IMR-90 (cell line): ENCODE data around the gene CDK2AP2. TPM values are rescaled to one million over a fixed set of nuclear protein-coding genes. Genes with fewer than 3 reads are reported as not detected.
A peak's percentile ranks its signal among the peaks of the same experiment; 100 is the strongest.

ENCODE experiments used
- ATAC-seq: fragments of 200-7000 bp; cut with Tn5 transposase; 2 replicates; pipeline ENCODE4 v1.9.1; 2020; ENCODE audit warnings: low read depth, mild to moderate bottlenecking, moderate library complexity
- BruUV-seq: library from RNA; stranded (reverse); fragments of 400-500 nt; replicated peaks from 2 replicates; lab custom pipeline; 2021; lab: Mats Ljungman, UMichigan
- CTCF ChIA-PET: fragments of 300-600 bp; formaldehyde crosslinking; extraction: SDS; loops from one replicate; lab custom pipeline; 2021; ENCODE audit warnings: antibody characterized with exemption; lab: Yijun Ruan, JAX
- POLR2A ChIA-PET: fragments of 300-600 bp; sonication (Branson Sonifier 250); formaldehyde crosslinking; loops from one replicate; lab custom pipeline; 2022; ENCODE audit warnings: antibody characterized with exemption; ENCODE audit not compliant: unreplicated experiment; lab: Charles Lee
- DNase-seq: peaks from one replicate; pipeline ENCODE4 v3.0.0; 2013
- H2AFZ ChIP-seq: replicated peaks from 2 replicates; pipeline ENCODE3; 2013; ENCODE audit warnings: low read length, mild to moderate bottlenecking; ENCODE audit not compliant: poor library complexity
- H2AK5ac ChIP-seq: 2 replicates; pipeline ENCODE4 v1.6.1; 2013; ENCODE audit warnings: low read depth, low read length, inconsistent platforms
- H2AK9ac ChIP-seq: replicated peaks from 2 replicates; pipeline ENCODE3; 2013; ENCODE audit warnings: mild to moderate bottlenecking, low read depth, low read length, moderate library complexity; ENCODE audit not compliant: poor library complexity
- H2BK120ac ChIP-seq: 2 replicates; pipeline ENCODE4 v1.6.1; 2013; ENCODE audit warnings: low read depth, low read length, inconsistent platforms
- H2BK15ac ChIP-seq: 3 replicates; pipeline ENCODE4 v1.6.1; 2013; ENCODE audit warnings: low read depth, low read length, inconsistent platforms
- H2BK20ac ChIP-seq: 2 replicates; pipeline ENCODE4 v1.6.1; 2013; ENCODE audit warnings: low read depth, mild to moderate bottlenecking, inconsistent platforms, low read length, moderate library complexity
- H2BK5ac ChIP-seq: 2 replicates; pipeline ENCODE4 v1.6.1; 2013; ENCODE audit warnings: mild to moderate bottlenecking, low read depth, low read length, inconsistent platforms; ENCODE audit not compliant: poor library complexity, severe bottlenecking
- H3K14ac ChIP-seq: replicated peaks from 2 replicates; pipeline ENCODE4 v1.6.1; 2013; ENCODE audit warnings: low read depth, low read length, inconsistent platforms
- H3K18ac ChIP-seq: 2 replicates; pipeline ENCODE4 v1.6.1; 2013; ENCODE audit warnings: low read depth, low read length, control low read depth
- H3K23ac ChIP-seq: 2 replicates; pipeline ENCODE4 v1.6.1; 2013; ENCODE audit warnings: low read depth, low read length, inconsistent platforms
- H3K27ac ChIP-seq: 2 replicates; pipeline ENCODE4 v1.5.1; 2013; ENCODE audit warnings: mild to moderate bottlenecking, control low read depth, low read length; ENCODE audit not compliant: insufficient read depth
- H3K27me3 ChIP-seq: 2 replicates; pipeline ENCODE4 v1.6.1; 2013; ENCODE audit warnings: low read length; ENCODE audit not compliant: control insufficient read depth, insufficient read depth
- H3K36me3 ChIP-seq: 2 replicates; pipeline ENCODE4 v1.6.1; 2013; ENCODE audit warnings: low read length, mixed read lengths; ENCODE audit not compliant: control insufficient read depth, insufficient read depth
- H3K4ac ChIP-seq: 2 replicates; pipeline ENCODE4 v1.6.1; 2013; ENCODE audit warnings: low read depth, low read length, inconsistent platforms
- H3K4me1 ChIP-seq: 2 replicates; pipeline ENCODE4 v1.6.1; 2013; ENCODE audit warnings: low read length, mixed read lengths; ENCODE audit not compliant: control insufficient read depth, insufficient read depth
- H3K4me2 ChIP-seq: 2 replicates; pipeline ENCODE4 v1.6.1; 2013; ENCODE audit warnings: low read depth, mild to moderate bottlenecking, control low read depth, low read length, moderate library complexity
- H3K4me3 ChIP-seq: 2 replicates; pipeline ENCODE4 v1.5.1; 2013; ENCODE audit warnings: low read depth, mild to moderate bottlenecking, control low read depth, low read length, moderate library complexity; ENCODE audit not compliant: insufficient read depth
- H3K56ac ChIP-seq: 2 replicates; pipeline ENCODE4 v1.6.1; 2013; ENCODE audit warnings: low read length, inconsistent platforms; ENCODE audit not compliant: insufficient read depth; ENCODE audit errors: extremely low read depth
- H3K79me1 ChIP-seq, 2 experiments: 2 replicates each; pipeline ENCODE4 v1.6.1; 2013; ENCODE audit warnings: low read length in 2 of 2, inconsistent platforms in 1 of 2, low read depth in 1 of 2
- H3K9ac ChIP-seq: 2 replicates; pipeline ENCODE4 v1.6.1; 2013; ENCODE audit warnings: low read depth, low read length, control low read depth
- H3K9me1 ChIP-seq: 2 replicates; pipeline ENCODE4 v1.6.1; 2013; ENCODE audit warnings: low read length, inconsistent platforms; ENCODE audit not compliant: insufficient read depth
- H3K9me3 ChIP-seq: 2 replicates; pipeline ENCODE4 v1.6.1; 2013; ENCODE audit warnings: low read length; ENCODE audit not compliant: control insufficient read depth, insufficient read depth
- H4K20me1 ChIP-seq: 2 replicates; pipeline ENCODE4 v1.6.1; 2013; ENCODE audit warnings: low read length, inconsistent platforms; ENCODE audit not compliant: insufficient read depth
- H4K5ac ChIP-seq: 2 replicates; pipeline ENCODE4 v1.6.1; 2013; ENCODE audit warnings: mild to moderate bottlenecking, low read depth, low read length, control low read depth
- H4K8ac ChIP-seq, 2 experiments: 2 replicates each; pipeline ENCODE4 v1.6.1; 2013; ENCODE audit warnings: low read depth in 2 of 2, low read length in 2 of 2, control low read depth in 1 of 2, inconsistent platforms in 1 of 2
- H4K91ac ChIP-seq: 2 replicates; pipeline ENCODE4 v1.6.1; 2013; ENCODE audit warnings: low read depth, low read length, inconsistent platforms; ENCODE audit not compliant: insufficient read depth
- CEBPB ChIP-seq: IDR thresholded peaks from 2 replicates; pipeline ENCODE4 v1.6.1; 2012; ENCODE audit warnings: low read depth, low read length, improper control_type of control experiment
- CHD1 ChIP-seq: IDR thresholded peaks from 2 replicates; pipeline ENCODE4 v1.6.1; 2012; ENCODE audit warnings: low read depth, low read length, improper control_type of control experiment
- CTCF ChIP-seq: conservative IDR thresholded peaks from 2 replicates; pipeline ENCODE4 v1.5.1; 2012; ENCODE audit warnings: mild to moderate bottlenecking, low read depth, low read length, improper control_type of control experiment
- FOS ChIP-seq: fragments of 150-350 bp; IDR thresholded peaks from 2 replicates; pipeline ENCODE4 v1.6.1; 2016; ENCODE audit warnings: low read depth, low read length
- MAZ ChIP-seq: IDR thresholded peaks from 2 replicates; pipeline ENCODE4 v1.6.1; 2012; ENCODE audit warnings: low read depth, mild to moderate bottlenecking, low read length, improper control_type of control experiment, moderate library complexity, borderline replicate concordance
- MXI1 ChIP-seq: IDR thresholded peaks from 2 replicates; pipeline ENCODE4 v1.6.1; 2012; ENCODE audit warnings: low read depth, mild to moderate bottlenecking, low read length, moderate library complexity, borderline replicate concordance
- POLR2A ChIP-seq: IDR thresholded peaks from 2 replicates; pipeline ENCODE4 v1.6.1; 2012; ENCODE audit warnings: mild to moderate bottlenecking, low read depth, low read length
- RAD21 ChIP-seq: IDR thresholded peaks from 2 replicates; pipeline ENCODE4 v1.6.1; 2012; ENCODE audit warnings: low read length, improper control_type of control experiment
- RFX5 ChIP-seq: IDR thresholded peaks from 2 replicates; pipeline ENCODE4 v1.8.0; 2012; ENCODE audit warnings: low read depth, mild to moderate bottlenecking, low read length, moderate library complexity
- SMC3 ChIP-seq: fragments of 150-350 bp; IDR thresholded peaks from 2 replicates; pipeline ENCODE4 v1.6.1; 2016; ENCODE audit warnings: low read depth, mild to moderate bottlenecking, antibody characterized with exemption, low read length, moderate library complexity
- USF2 ChIP-seq: fragments of 150-350 bp; IDR thresholded peaks from 2 replicates; pipeline ENCODE4 v1.6.1; 2017; ENCODE audit warnings: mild to moderate bottlenecking, antibody characterized with exemption, low read length, low read depth
- WGBS, 2 experiments: methylation state at CpG; one replicate each; pipeline versions ENCODE4 v1.1.5 to v1.1.7; 2013; ENCODE audit warnings: missing lambda C conversion rate in 2 of 2; ENCODE audit not compliant: insufficient read length in 1 of 2; ENCODE audit errors: extremely low coverage in 2 of 2; 5-methylcytosine and 5-hydroxymethylcytosine counted together
- dilution Hi-C: fragments of 300-500 bp; cut with HindIII; formaldehyde crosslinking; loops from one replicate; pipeline ENCODE4 v1.14.3; 2018; ENCODE audit warnings: low sequenced_read_pairs; ENCODE audit not compliant: unreplicated experiment
- in situ Hi-C: fragments of 300-500 bp; cut with MboI; formaldehyde crosslinking; loops from 3 replicates; pipeline ENCODE4 v1.14.3; 2019; ENCODE audit warnings: low sequenced_read_pairs, inconsistent platforms, mixed read lengths
- intact Hi-C: fragments of 100-400 bp; cut with micrococcal nuclease; formaldehyde crosslinking; loops from 2 replicates; pipeline ENCODE4 v1.10.0; 2022
- polyA plus RNA-seq, 3 experiments: library from polyadenylated mRNA; depleted of rRNA; stranded (reverse); fragments of >200 nt; gene quantifications; 2 replicates each; pipeline ENCODE4 v1.2.3, GENCODE V29; 2012; ENCODE audit warnings: low replicate concordance in 1 of 3
- total RNA-seq: library from RNA; depleted of rRNA; stranded (reverse); fragments of >200 nt; gene quantifications from 2 replicates; pipeline ENCODE4 v1.2.3, GENCODE V29; 2012

CDK2AP2 gene
- total and polyA plus RNA-seq, 2 of the 4 experiments (the other 2 are of a cell fraction) = 8.1 to 44.7 TPM

- Histone ChIP-seq H3K4me2 (peak within 1 kb of the TSS; percentile 94), H3K56ac (peak within 1 kb of the TSS; percentile 65; the same call in 1 of the 2 replicates), H3K27me3 (no peaks in the 10 kb centered on the region), H4K5ac (peak within 1 kb of the TSS; percentile 46), H3K4me3 (peak within 1 kb of the TSS; percentile 76), H2BK120ac (peak within 1 kb of the TSS; percentile 37), H3K9me1 (peaks cover 4% of the 10 kb centered on the region), H3K79me1 (peaks cover 4 to 42% of the 10 kb centered on the region in 2 experiments; a peak in 3 of 4 replicates), H2AFZ (peak within 1 kb of the TSS; percentile 90), H3K27ac (peak within 1 kb of the TSS; percentile 65), H2BK15ac (no peak within 1 kb of the TSS), H3K9me3 (no peaks in the 10 kb centered on the region), H3K23ac (peak within 1 kb of the TSS; percentile 89; the same call in 1 of the 2 replicates), H4K20me1 (no peaks in the 10 kb centered on the region), H3K9ac (peak within 1 kb of the TSS; percentile 63), H3K4me1 (peaks cover 14% of the 10 kb centered on the region), H3K36me3 (peaks cover 7% of the 10 kb centered on the region), H2AK9ac (peak within 1 kb of the TSS; percentile 89), H2BK5ac (peak within 1 kb of the TSS; percentile 74), H3K14ac (peak within 1 kb of the TSS; percentile 25), H4K8ac (peak within 1 kb of the TSS; percentile 63 to 91; a peak in 3 of 4 replicates), H2BK20ac (no peak within 1 kb of the TSS; the same call in 1 of the 2 replicates), H4K91ac (peak within 1 kb of the TSS; percentile 36), H2AK5ac (peak within 1 kb of the TSS; percentile 56), H3K18ac (no peak within 1 kb of the TSS; the same call in 1 of the 2 replicates), H3K4ac (peak within 1 kb of the TSS; percentile 83)
- ATAC-seq (peak; percentile 17), DNase-seq (peak; percentile 24)
- in situ Hi-C loops = no loop called here
- CTCF ChIA-PET = no interaction called here
- POLR2A ChIA-PET = no interaction called here
- TF ChIP-seq RFX5 (no peak), CEBPB (no peak), SMC3 (no peak), RAD21 (no peak), CTCF (no peak), POLR2A (peak; percentile 63), MXI1 (no peak), CHD1 (no peak), USF2 (no peak), FOS (no peak), MAZ (peak; percentile 72; the same call in 1 of the 2 replicates)
- no TSS peak for BruUV-seq
- dilution Hi-C loops = no loop called here
- WGBS, 2 experiments = 1% methylated on average over 25 of the region's 58 CpGs; no CpG with 5 or more reads in 1 of the 2 experiments
- intact Hi-C loops = no loop called here
Measured at GRCh38 chr11:67504950-67505581, 2.9 kb downstream of the CDK2AP2 start, which contains the start of gene PITPNM1. PITPNM1 (minus strand) TSS chr11:67505363; CDS start chr11:67504180, 1,183 bp downstream.
